SIG-M5 treated with dmso at 0.1 percent for 504 hours (cell line): ENCODE data around the gene CES3.
A peak's percentile ranks its signal among the peaks of the same experiment; 100 is the strongest.
"Not testable (repeated sequence)": the region's sequence is repeated elsewhere in the genome, so short reads cannot be mapped to it uniquely, and the experiment has no call there.

ENCODE experiments used
- DNase-seq: peaks from one replicate; lab custom pipeline; 2025; ENCODE audit not compliant: unreplicated experiment; lab: John Stamatoyannopoulos, UW

CES3 gene

GRCh38 chr16:66964049-66964448, 3.0 kb downstream of the CES3 start:
- DNase-seq: no peak

GRCh38 chr16:66968847-66969246, 7.8 kb downstream of the CES3 start:
- DNase-seq: no peak

GRCh38 chr16:66970775-66971720, 10.0 kb downstream of the CES3 start:
- DNase-seq: no peak

DNA sequence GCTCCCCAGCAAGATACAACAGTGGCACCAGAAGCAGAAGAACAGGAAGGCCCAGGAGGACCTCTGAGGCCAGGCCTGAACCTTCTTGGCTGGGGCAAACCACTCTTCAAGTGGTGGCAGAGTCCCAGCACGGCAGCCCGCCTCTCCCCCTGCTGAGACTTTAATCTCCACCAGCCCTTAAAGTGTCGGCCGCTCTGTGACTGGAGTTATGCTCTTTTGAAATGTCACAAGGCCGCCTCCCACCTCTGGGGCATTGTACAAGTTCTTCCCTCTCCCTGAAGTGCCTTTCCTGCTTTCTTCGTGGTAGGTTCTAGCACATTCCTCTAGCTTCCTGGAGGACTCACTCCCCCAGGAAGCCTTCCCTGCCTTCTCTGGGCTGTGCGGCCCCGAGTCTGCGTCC, 11.9 kb downstream of the CES3 start:
- DNase-seq: no peak

DNA sequence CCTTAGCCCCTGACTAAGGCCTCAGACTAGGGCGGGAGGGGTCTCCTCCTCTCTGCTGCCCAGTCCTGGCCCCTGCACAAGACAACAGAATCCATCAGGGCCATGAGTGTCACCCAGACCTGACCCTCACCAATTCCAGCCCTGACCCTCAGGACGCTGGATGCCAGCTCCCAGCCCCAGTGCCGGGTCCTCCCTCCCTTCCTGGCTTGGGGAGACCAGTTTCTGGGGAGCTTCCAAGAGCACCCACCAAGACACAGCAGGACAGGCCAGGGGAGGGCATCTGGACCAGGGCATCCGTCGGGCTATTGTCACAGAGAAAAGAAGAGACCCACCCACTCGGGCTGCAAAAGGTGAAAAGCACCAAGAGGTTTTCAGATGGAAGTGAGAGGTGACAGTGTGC, 12.7 kb downstream of the CES3 start:
- no peak for DNase-seq

GRCh38 chr16:66974156-66974931, 13.3 kb downstream of the CES3 start:
- not testable (repeated sequence) for DNase-seq

GRCh38 chr16:66974932-66975246, 13.8 kb downstream of the CES3 start:
- not testable (repeated sequence) for DNase-seq

DNA sequence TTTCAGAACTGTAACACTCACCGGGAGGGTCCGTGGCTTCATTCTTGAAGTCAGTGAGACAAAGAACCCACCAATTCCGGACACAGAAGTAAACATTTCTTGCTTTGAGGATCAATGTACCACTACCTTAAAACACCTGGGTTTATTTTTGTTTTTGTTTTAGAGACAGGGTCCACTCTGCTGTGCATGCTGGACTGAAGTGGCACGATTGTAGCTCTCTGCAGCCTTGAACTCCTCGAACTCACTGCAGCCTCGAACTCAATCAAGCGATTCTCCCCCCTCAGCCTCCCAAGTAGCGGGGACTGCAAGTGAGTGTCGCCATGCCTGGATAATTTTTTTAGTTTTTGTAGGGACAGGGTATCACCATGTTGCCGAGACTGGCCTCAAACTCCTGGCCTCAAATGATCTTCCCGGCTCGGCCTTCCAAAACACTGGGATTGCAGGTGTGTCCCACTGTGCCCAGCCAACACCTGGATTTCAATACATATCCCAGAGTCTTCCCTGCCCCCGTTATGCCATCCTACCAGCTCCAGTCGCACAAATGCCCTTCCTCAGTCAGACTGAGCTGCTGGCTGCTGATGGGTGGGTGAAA, 14.3 kb downstream of the CES3 start:
- DNase-seq: no peak

DNA sequence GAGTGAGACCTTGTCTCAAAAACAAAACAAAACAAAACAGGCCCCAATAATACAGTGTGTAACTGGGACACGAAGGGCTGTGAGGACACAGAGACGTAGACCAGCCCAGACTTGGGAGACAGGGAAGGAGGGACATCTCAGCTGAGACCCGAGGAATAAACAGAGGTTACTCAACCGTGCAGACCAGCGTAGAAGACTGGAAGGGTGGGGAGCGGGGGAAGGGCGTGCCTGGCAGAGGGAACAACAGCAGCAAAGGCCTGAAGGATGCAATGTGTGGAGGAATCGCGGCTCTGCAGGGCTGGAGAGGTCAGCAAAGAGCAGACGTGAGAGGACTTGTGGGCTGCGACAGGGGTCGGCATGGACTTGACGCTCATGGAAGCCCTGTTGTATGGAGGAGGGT, 15.7 kb downstream of the CES3 start:
- no peak for DNase-seq

DNA sequence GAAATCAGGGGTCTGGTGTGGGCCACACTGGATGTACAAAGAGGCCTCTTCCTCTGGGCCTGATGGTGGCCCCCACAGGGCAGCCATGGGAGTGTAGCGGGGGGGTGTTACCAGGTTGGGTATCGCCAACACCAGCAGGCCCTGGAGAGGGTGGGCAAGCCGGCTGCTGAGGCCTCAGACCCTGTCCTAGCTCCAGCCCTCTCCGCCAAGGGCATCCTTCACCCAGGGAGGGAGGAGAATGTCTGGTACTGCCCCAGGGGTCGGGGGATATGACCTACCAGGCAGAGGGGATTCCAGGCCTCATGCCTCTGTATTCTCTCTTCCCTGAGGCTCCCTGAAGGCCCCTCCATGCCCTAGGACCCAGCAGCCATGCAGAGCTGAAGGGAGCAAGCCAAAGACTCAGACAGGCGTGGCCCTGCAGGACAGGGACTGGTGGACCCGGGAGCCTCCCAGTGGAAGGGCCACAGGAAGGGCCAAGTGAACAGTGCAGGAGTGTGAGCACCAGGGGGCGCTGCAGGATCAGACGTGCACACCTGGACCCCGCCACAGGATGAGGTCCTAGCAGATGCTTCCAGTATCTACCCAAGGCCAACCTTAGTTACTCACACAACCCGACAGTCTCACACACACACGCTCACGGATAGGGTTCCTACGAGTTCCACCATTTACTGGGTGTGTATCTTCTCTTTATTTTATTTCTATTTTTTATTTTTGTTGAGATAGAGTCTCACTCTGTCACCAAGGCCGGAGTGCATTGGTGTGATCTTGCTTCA, 16.5 kb downstream of the CES3 start:
- DNase-seq: peak; percentile 74

- no peak for DNase-seq
These were observed 18.1 kb downstream of the CES3 start for GRCh38 chr16:66979011-66979717.

GRCh38 chr16:66983033-66983432, 22.0 kb downstream of the CES3 start:
- DNase-seq: no peak

- no peak for DNase-seq
These were observed 23.8 kb downstream of the CES3 start for GRCh38 chr16:66984892-66985311.

- no peak for DNase-seq
These were observed 25.5 kb downstream of the CES3 start for GRCh38 chr16:66986559-66986958.

- DNase-seq: no peak
These were observed 27.2 kb downstream of the CES3 start, which contains the start of gene CES4A for GRCh38 chr16:66988197-66988788. Gene CES4A, plus strand, starts transcription at chr16:66988589. Its CDS starts 184 bp downstream, at chr16:66988773.

DNA sequence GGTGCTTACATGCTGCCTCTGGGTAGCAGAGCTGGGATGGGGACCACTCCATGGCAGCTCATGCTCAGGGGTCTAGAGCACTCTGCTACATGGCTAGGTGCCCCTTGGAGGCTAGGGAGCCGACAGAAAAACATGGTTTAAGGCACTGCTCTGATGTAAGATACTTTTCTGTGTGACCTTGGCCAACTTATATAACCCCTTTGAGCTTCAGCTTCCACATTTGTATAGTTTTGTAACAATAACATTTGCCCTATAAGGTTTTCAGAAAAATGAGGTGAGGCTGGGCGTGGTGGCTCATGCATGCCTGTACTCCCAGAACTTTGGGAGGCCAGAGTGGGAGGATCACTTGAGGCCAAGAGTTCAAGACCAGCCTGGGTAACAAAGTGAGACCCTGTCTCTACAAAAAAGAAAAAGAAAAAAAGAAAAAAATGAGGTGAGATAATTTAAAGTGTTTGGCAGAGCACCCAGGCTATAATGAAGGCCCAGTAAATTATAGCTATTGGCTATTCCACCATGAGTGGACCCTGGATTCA, 30.5 kb downstream of the CES3 start:
- DNase-seq: no peak

DNA sequence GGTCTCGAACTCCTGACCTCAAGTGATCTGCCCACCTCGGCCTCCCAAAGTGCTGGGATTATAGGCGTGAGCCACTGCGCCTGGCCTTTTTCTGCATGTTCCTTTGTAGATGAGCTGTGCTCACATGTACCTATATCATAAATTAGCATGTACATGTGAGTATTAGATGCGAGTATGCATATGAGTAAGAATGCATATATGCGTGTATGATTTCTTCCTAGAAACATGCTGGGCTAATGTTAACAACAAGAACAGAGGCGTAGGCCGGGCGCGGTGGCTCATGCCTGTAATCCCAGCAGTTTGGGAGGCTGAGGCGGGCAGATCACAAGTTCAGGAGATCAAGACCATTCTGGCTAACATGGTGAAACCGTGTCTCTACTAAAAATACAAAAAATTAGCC, 32.5 kb downstream of the CES3 start:
- not testable (repeated sequence) for DNase-seq

DNA sequence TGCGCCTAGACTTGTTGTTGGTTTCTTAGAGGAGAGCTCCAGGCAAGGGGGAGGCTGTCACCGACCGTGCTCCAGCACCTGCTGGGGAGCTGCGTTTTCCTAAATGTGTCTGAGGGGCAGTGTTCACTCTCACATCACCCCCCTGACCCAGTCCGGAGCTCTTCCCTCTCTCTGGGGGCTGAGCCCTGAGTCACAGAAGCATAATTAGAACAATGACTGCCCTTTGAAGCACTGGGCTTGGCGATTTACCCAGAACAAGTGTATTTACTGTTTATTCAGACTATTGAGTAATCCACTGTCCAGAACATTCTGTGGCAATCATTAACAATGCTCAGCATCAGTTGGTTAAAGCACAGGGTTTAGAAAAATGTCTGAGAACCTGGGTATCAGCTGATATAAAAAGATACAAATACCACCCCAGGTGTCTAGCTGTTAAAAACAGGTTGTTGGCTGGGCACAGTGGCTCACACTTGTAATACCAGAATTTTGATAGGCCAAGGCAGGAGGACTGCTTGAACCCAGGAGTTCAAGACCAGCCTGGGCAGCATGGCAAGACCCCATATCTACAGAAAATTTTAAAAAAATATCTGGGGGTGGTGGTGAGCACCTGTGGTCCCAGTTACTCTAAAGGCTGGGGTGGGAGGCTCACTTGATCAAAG, 35.4 kb downstream of the CES3 start:
- no peak for DNase-seq

GRCh38 chr16:66996983-66997358, 35.9 kb downstream of the CES3 start:
- no peak for DNase-seq
